ENCODE data around the gene MPV17.

DNA sequence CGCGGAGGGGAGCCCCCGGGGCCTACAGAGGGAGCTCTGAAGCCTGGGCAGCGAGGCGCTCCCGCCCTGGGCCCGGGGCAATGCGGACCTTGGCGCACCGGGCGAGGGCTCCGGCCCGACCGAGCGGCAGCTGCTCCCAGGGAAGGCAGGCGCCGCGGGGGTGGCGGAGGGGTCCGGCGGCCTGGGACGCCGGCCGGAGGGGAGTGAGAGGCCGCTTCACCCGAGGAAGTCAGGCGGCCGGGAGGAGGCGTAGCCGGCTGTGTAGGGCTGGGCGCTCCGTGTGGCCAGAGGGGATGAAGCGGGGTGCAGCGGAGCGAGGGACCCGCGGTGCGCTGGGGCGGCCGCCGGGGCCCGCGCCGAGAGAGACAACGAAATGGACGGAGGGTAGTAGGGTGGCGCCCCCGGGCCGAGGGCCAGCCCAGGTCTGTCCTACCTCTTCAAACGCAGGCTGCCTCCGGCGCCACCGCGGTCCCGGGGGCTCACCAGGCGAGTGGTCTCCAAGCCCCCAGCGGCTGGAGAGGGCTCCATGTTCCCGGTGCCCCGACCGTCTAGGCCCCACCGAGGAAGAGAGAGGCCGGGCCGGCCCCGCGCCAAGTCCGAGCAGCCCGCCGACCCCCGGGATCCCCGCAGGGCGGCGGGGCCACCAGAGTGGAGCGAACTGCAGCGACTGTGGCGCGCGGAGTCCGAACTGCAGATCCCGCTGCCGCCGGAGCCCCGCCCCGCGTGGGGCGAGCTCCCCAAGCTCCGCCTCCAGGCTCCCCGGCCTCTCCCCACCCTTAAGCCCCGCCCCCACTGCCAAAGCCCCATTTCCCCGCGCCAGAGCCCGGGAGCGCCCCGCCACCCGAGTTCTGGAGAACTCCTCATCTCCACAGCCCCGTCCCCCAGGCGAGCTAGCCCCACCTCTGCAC is 60.3 kb downstream of the MPV17 start, which contains the start of gene SLC30A3:
- TF ChIP-seq POLR2A (IDR thresholded peaks at IDR 0.05) = no peak
- TF ChIP-seq, protein P1, sequence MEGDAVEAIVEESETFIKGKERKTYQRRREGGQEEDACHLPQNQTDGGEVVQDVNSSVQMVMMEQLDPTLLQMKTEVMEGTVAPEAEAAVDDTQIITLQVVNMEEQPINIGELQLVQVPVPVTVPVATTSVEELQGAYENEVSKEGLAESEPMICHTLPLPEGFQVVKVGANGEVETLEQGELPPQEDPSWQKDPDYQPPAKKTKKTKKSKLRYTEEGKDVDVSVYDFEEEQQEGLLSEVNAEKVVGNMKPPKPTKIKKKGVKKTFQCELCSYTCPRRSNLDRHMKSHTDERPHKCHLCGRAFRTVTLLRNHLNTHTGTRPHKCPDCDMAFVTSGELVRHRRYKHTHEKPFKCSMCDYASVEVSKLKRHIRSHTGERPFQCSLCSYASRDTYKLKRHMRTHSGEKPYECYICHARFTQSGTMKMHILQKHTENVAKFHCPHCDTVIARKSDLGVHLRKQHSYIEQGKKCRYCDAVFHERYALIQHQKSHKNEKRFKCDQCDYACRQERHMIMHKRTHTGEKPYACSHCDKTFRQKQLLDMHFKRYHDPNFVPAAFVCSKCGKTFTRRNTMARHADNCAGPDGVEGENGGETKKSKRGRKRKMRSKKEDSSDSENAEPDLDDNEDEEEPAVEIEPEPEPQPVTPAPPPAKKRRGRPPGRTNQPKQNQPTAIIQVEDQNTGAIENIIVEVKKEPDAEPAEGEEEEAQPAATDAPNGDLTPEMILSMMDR (IDR thresholded peaks at IDR 0.05) = no peak

All from ovary (tissue), 3 donors.